ENCODE data around the gene CYFIP1.

- TF ChIP-seq CTCF (IDR thresholded peaks at IDR 0.05 in 4 of 5, conservative IDR thresholded peaks at IDR 0.05 in 1 of 5) (no peak), POLR2A (IDR thresholded peaks at IDR 0.05) (no peak)
These were observed 148.7 kb downstream of the CYFIP1 start for GRCh38 chr15:22831473-22831872.

Data from gastrocnemius medialis (tissue), 4 donors.